B cell (primary cell): Measurements from ENCODE around the gene SEMA3E. TPM values are rescaled to one million over a fixed set of nuclear protein-coding genes. Genes with fewer than 3 reads are reported as not detected.

Experiments used
- ATAC-seq: fragments of 200-7000 bp; cut with Tn5 transposase; one replicate; pipeline ENCODE4 v1.10.0; 2021; ENCODE audit warnings: low read depth, mild to moderate bottlenecking, moderate number of reproducible peaks, moderate library complexity
- CTCF ChIA-PET: fragments of 350-600 bp; sonication (Branson Sonifier 250); formaldehyde crosslinking; loops from one replicate; lab custom pipeline; 2021; ENCODE audit warnings: antibody characterized with exemption, inconsistent platforms; lab: Charles Lee
- POLR2A ChIA-PET: fragments of 350-600 bp; sonication (Branson Sonifier 250); formaldehyde crosslinking; loops from one replicate; lab custom pipeline; 2021; ENCODE audit warnings: antibody characterized with exemption; lab: Charles Lee
- DNase-seq: peaks from one replicate; pipeline ENCODE4 v3.0.0; 2013
- H2AFZ ChIP-seq: 2 replicates; pipeline ENCODE4 v1.6.1; 2012; ENCODE audit warnings: mild to moderate bottlenecking, low read depth, low read length; ENCODE audit not compliant: insufficient read depth, poor library complexity, severe bottlenecking
- H3K27ac ChIP-seq, 2 donors: 1 replicate in 1 of 2; 2 replicates in 1 of 2; pipeline ENCODE4 v1.5.1; 2012 to 2013; ENCODE audit warnings: low read length in 2 of 2, mild to moderate bottlenecking in 2 of 2, moderate library complexity in 1 of 2
- H3K27me3 ChIP-seq, 4 experiments: fragments of 200-600 bp in 1 of 4; sonication (generic) in 1 of 4; replicated peaks in 1 of 4; 1 replicate in 2 of 4; 2 replicates in 2 of 4; pipeline versions ENCODE4 v1.6.1 to v1.7.0; 2013 to 2016; ENCODE audit warnings: low read length in 3 of 4, mild to moderate bottlenecking in 2 of 4, mixed read lengths in 1 of 4, moderate library complexity in 1 of 4; ENCODE audit not compliant: insufficient read depth in 4 of 4, control insufficient read depth in 3 of 4; ENCODE audit errors: control extremely low read depth in 1 of 4
- H3K36me3 ChIP-seq, 2 experiments: replicated peaks in 1 of 2; 1 replicate in 1 of 2; 2 replicates in 1 of 2; pipeline versions ENCODE4 v1.6.1 to v1.7.1; 2013; ENCODE audit warnings: low read length in 1 of 2; ENCODE audit not compliant: insufficient read depth in 2 of 2, control insufficient read depth in 1 of 2; ENCODE audit errors: control extremely low read depth in 1 of 2, extremely low read depth in 1 of 2
- H3K4me1 ChIP-seq, 2 donors: fragments of 200-600 bp in 1 of 2; sonication (generic) in 1 of 2; 1 replicate in 1 of 2; 2 replicates in 1 of 2; pipeline versions ENCODE4 v1.5.1 to v1.6.1; 2013 to 2017; ENCODE audit warnings: low read length in 2 of 2; ENCODE audit not compliant: control insufficient read depth in 2 of 2, insufficient read depth in 2 of 2
- H3K4me2 ChIP-seq: replicated peaks from 2 replicates; pipeline ENCODE3; 2012; ENCODE audit warnings: mild to moderate bottlenecking, low read depth, low read length; ENCODE audit not compliant: poor library complexity, severe bottlenecking
- H3K4me3 ChIP-seq, 5 experiments: fragments of 200-600 bp in 1 of 5; sonication (generic) in 1 of 5; 1 replicate in 3 of 5; 2 replicates in 2 of 5; pipeline versions ENCODE4 v1.5.1 to v1.7.0; 2011 to 2016; ENCODE audit warnings: low read length in 4 of 5, mild to moderate bottlenecking in 4 of 5, low read depth in 2 of 5, control low read depth in 1 of 5, moderate library complexity in 1 of 5; ENCODE audit not compliant: insufficient read depth in 1 of 5; ENCODE audit errors: control extremely low read depth in 1 of 5, extremely low read depth in 1 of 5
- H3K79me2 ChIP-seq: fragments of 200-600 bp; sonication (generic); one replicate; pipeline ENCODE4 v1.6.0; 2016; ENCODE audit warnings: low read length; ENCODE audit not compliant: control insufficient read depth, insufficient read depth
- H3K9ac ChIP-seq: fragments of 200-600 bp; sonication (generic); 2 replicates; pipeline ENCODE4 v1.6.1; 2017; ENCODE audit warnings: mild to moderate bottlenecking, low read length, moderate library complexity
- H3K9me3 ChIP-seq, 3 donors: one replicate each; pipeline versions ENCODE4 v1.6.1 to v1.7.1; 2013; ENCODE audit warnings: low read length in 2 of 3; ENCODE audit not compliant: control insufficient read depth in 2 of 3, insufficient read depth in 1 of 3; ENCODE audit errors: control extremely low read depth in 1 of 3
- H4K20me1 ChIP-seq: 2 replicates; pipeline ENCODE4 v1.6.0; 2012; ENCODE audit warnings: mild to moderate bottlenecking, low read length; ENCODE audit not compliant: insufficient read depth, control insufficient read depth, poor library complexity, severe bottlenecking
- H3K27ac Mint-ChIP-seq: one replicate; pipeline ENCODE4 v1.8.0; 2021; ENCODE audit warnings: mixed read lengths
- H3K27me3 Mint-ChIP-seq: one replicate; pipeline ENCODE4 v1.8.0; 2021; ENCODE audit warnings: mixed read lengths
- H3K4me1 Mint-ChIP-seq: one replicate; pipeline ENCODE4 v1.8.0; 2021; ENCODE audit warnings: mixed read lengths
- H3K4me3 Mint-ChIP-seq: one replicate; pipeline ENCODE4 v1.8.0; 2021; ENCODE audit warnings: mixed read lengths
- H3K9me3 Mint-ChIP-seq: one replicate; pipeline ENCODE4 v1.8.0; 2022; ENCODE audit warnings: mixed read lengths; ENCODE audit not compliant: insufficient read depth
- CTCF ChIP-seq: fragments of 200-600 bp; IDR thresholded peaks from one replicate; pipeline ENCODE4 v1.8.0; 2022; ENCODE audit warnings: antibody characterized with exemption, mild to moderate bottlenecking
- EZH2 ChIP-seq: IDR thresholded peaks from 2 replicates; pipeline ENCODE4 v1.6.1; 2012; ENCODE audit warnings: borderline replicate concordance, low read depth, mild to moderate bottlenecking, moderate library complexity, low read length; ENCODE audit not compliant: insufficient read depth, poor library complexity, severe bottlenecking
- WGBS: methylation state at CpG from one replicate; pipeline ENCODE4 v1.1.5; 2013; ENCODE audit warnings: missing lambda C conversion rate; ENCODE audit not compliant: insufficient coverage; 5-methylcytosine and 5-hydroxymethylcytosine counted together
- intact Hi-C: fragments of 100-400 bp; cut with micrococcal nuclease; formaldehyde crosslinking; loops from one replicate; pipeline ENCODE4 v1.10.0; 2022
- polyA minus RNA-seq: library from RNA; depleted of rRNA, polyadenylated mRNA; stranded (reverse); fragments of >200 nt; gene quantifications from 2 replicates; pipeline ENCODE4 v1.2.3, GENCODE V29; 2012
- polyA plus RNA-seq: library from polyadenylated mRNA; depleted of rRNA; stranded (reverse); fragments of >200 nt; gene quantifications from 2 replicates; pipeline ENCODE4 v1.2.3, GENCODE V29; 2012
- total RNA-seq, 2 donors: library from RNA; stranded (reverse); fragments of 120-200 nt in 1 of 2; gene quantifications; 1 replicate in 1 of 2; 2 replicates in 1 of 2; pipeline versions ENCODE4 v1.2.3 to v1.2.4, GENCODE V29; 2013 to 2022

Gene SEMA3E
- total RNA-seq, result not detected in 2 replicates
- total RNA-seq (2013), result 0.12 TPM
- not detected in 2 replicates for polyA plus RNA-seq
- 0.07 TPM in 1 of 2 replicates, not detected in the other for polyA minus RNA-seq

- Histone ChIP-seq H3K36me3 (no peaks in the 10 kb centered on the region), H4K20me1 (no peaks in the 10 kb centered on the region), H3K4me3 (no peak within 1 kb of the TSS), H3K9ac (no peak within 1 kb of the TSS), H3K27ac (no peak within 1 kb of the TSS), H2AFZ (no peak within 1 kb of the TSS), H3K4me1 (no peaks in the 10 kb centered on the region), H3K27me3 (no peaks in the 10 kb centered on the region), H3K79me2 (no peaks in the 10 kb centered on the region), H3K9me3 (no peaks in the 10 kb centered on the region), H3K4me2 (no peak within 1 kb of the TSS)
- no peak for DNase-seq
- H3K27me3 Mint-ChIP-seq, result peaks cover 5% of the 10 kb centered on the region
- no peaks in the 10 kb centered on the region for H3K4me1 Mint-ChIP-seq
- intact Hi-C loops, result no loop called here
- no peak for TF ChIP-seq CTCF
- TF ChIP-seq EZH2, result no peak
- no peak for ATAC-seq
- no peak within 1 kb of the TSS for H3K4me3 Mint-ChIP-seq
- H3K9me3 Mint-ChIP-seq, result no peaks in the 10 kb centered on the region
- POLR2A ChIA-PET, result no interaction called here
- 9% methylated on average over 19 of the region's 25 CpGs for WGBS
- H3K27ac Mint-ChIP-seq, result no peak within 1 kb of the TSS
- CTCF ChIA-PET, result no interaction called here
Measured at GRCh38 chr7:83648464-83649241, at the start of gene SEMA3E. Gene SEMA3E (minus strand): TSS chr7:83649139.

- no peaks in the 10 kb centered on the region for H3K79me2 ChIP-seq
- DNase-seq, result no peak
- H3K9me3 ChIP-seq, result no peaks in the 10 kb centered on the region
- no CpG with 5 or more reads among the region's 5 CpGs for WGBS
- no peak overlapping the region for H2AFZ ChIP-seq
- no peak for ATAC-seq
- no peak overlapping the region for H3K4me3 ChIP-seq
- no peak overlapping the region for H3K27ac Mint-ChIP-seq
- no peak for TF ChIP-seq EZH2
- TF ChIP-seq CTCF, result no peak
- no peak overlapping the region for H3K4me3 Mint-ChIP-seq
- no peaks in the 10 kb centered on the region for H3K27me3 Mint-ChIP-seq
- no peaks in the 10 kb centered on the region for H3K4me1 Mint-ChIP-seq
- H3K27ac ChIP-seq, result no peak overlapping the region
- H3K4me1 ChIP-seq, result no peaks in the 10 kb centered on the region
- peaks cover 6% of the 10 kb centered on the region for H3K9me3 Mint-ChIP-seq
- intact Hi-C loops, result no loop called here
- no peak overlapping the region for H3K9ac ChIP-seq
- no peaks in the 10 kb centered on the region for H3K36me3 ChIP-seq
- POLR2A ChIA-PET, result no interaction called here
- H4K20me1 ChIP-seq, result no peaks in the 10 kb centered on the region
- CTCF ChIA-PET, result no interaction called here
- H3K27me3 ChIP-seq, result no peaks in the 10 kb centered on the region
- H3K4me2 ChIP-seq, result no peak overlapping the region
Measured at GRCh38 chr7:83697804-83698530, 49.0 kb upstream of the SEMA3E start.
